ENCODE measurements around the gene EPHB3. TPM values are rescaled to one million over a fixed set of nuclear protein-coding genes. Genes with fewer than 3 reads are reported as not detected.

Gene EPHB3
- total RNA-seq, 2 experiments from 2014 or later = 0.11 to 0.13 TPM

GRCh38 chr3:184626923-184627322 lies 65.3 kb downstream of the EPHB3 start:
- ATAC-seq (no peak), DNase-seq (no peak)
- H3K4me3 Mint-ChIP-seq = no peak overlapping the region
- no peaks in the 10 kb centered on the region for H3K36me3 Mint-ChIP-seq (ENCODE audit: low read depth)
- H3K9me3 Mint-ChIP-seq (ENCODE audit: insufficient read depth) = no peaks in the 10 kb centered on the region
- CTCF ChIA-PET = no interaction called here
- H3K4me1 Mint-ChIP-seq (ENCODE audit: low read depth) = no peaks in the 10 kb centered on the region
- no peak overlapping the region for H3K27ac Mint-ChIP-seq
- POLR2A ChIA-PET = no interaction called here
- peaks cover 4% of the 10 kb centered on the region for H3K27me3 Mint-ChIP-seq (ENCODE audit: low read depth)

- ChIA-PET CTCF (interaction anchor here (2.4 kb wide), 1 partner anchor 68 kb away, joined by 7 read pairs; the partner anchor contains the start of gene EPHB3), POLR2A (no interaction called here)
- Mint-ChIP-seq H3K4me3 (no peak overlapping the region), H3K36me3 (ENCODE audit: low read depth) (no peaks in the 10 kb centered on the region), H3K9me3 (ENCODE audit: insufficient read depth) (no peaks in the 10 kb centered on the region), H3K27ac (no peak overlapping the region), H3K4me1 (ENCODE audit: low read depth) (no peaks in the 10 kb centered on the region), H3K27me3 (ENCODE audit: low read depth) (peaks cover 4% of the 10 kb centered on the region)
- ATAC-seq (no peak), DNase-seq (no peak)
Observed at GRCh38 chr3:184629555-184630160, 68.1 kb downstream of the EPHB3 start.

GRCh38 chr3:184630861-184631471 lies 69.4 kb downstream of the EPHB3 start:
- Mint-ChIP-seq H3K27me3 (ENCODE audit: low read depth) (peaks cover 4% of the 10 kb centered on the region), H3K27ac (no peak overlapping the region), H3K4me3 (no peak overlapping the region), H3K9me3 (ENCODE audit: insufficient read depth) (no peaks in the 10 kb centered on the region), H3K36me3 (ENCODE audit: low read depth) (no peaks in the 10 kb centered on the region), H3K4me1 (ENCODE audit: low read depth) (peaks cover 5% of the 10 kb centered on the region)
- DNase-seq (no peak), ATAC-seq (no peak)
- POLR2A ChIA-PET = no interaction called here
- CTCF ChIA-PET = no interaction called here

GRCh38 chr3:184631472-184631861 lies 69.9 kb downstream of the EPHB3 start:
- ChIA-PET CTCF (no interaction called here), POLR2A (no interaction called here)
- Mint-ChIP-seq H3K36me3 (ENCODE audit: low read depth) (no peaks in the 10 kb centered on the region), H3K27ac (no peak overlapping the region), H3K27me3 (ENCODE audit: low read depth) (peaks cover 4% of the 10 kb centered on the region), H3K4me1 (ENCODE audit: low read depth) (peaks cover 5% of the 10 kb centered on the region), H3K9me3 (ENCODE audit: insufficient read depth) (no peaks in the 10 kb centered on the region), H3K4me3 (no peak overlapping the region)
- no peak for DNase-seq
- ATAC-seq = no peak

Other genes with a start within 250 kb of the EPHB3 start
- gene EIF4G1, start 247.2 kb upstream of the EPHB3 start, total RNA-seq = 100 to 1,000 TPM; 339 to 348 TPM
- gene FAM131A, start 224.2 kb upstream of the EPHB3 start, total RNA-seq = 1 to 10 TPM; 3.1 to 3.2 TPM
- gene CLCN2, start 200.2 kb upstream of the EPHB3 start, total RNA-seq = 1 to 10 TPM; 4.7 to 4.8 TPM
- 100 to 1,000 TPM; 101 to 103 TPM for gene POLR2H, start 200.1 kb upstream of the EPHB3 start, total RNA-seq
- not detected for gene THPO, start 183.6 kb upstream of the EPHB3 start, total RNA-seq
- not detected for gene CHRD, start 181.7 kb upstream of the EPHB3 start, total RNA-seq
- 1 to 10 TPM; 2.0 to 2.1 TPM for gene MAGEF1, start 150.3 kb downstream of the EPHB3 start, total RNA-seq